T-helper 1 cell treated with Interleukin-12 subunit alpha and Interleukin-12 subunit beta and Interleukin-4 antibody, amounts not matched to agents 30 ng/mL and 1 ng/mL, for 36 hours (primary cell): ENCODE data around the gene CEACAM8. TPM values are rescaled to one million over a fixed set of nuclear protein-coding genes. Genes with fewer than 3 reads are reported as not detected.
"Not testable (repeated sequence)": the region's sequence is repeated elsewhere in the genome, so short reads cannot be mapped to it uniquely, and the experiment has no call there.

Source experiments
- intact Hi-C: fragments of 100-400 bp; cut with micrococcal nuclease; formaldehyde crosslinking; loops from one replicate; pipeline ENCODE4 v1.15.1; 2024
- total RNA-seq: library from RNA; stranded (reverse); gene quantifications from 2 replicates; pipeline ENCODE4 v1.2.3, GENCODE V29; 2022

The CEACAM8 gene
- not detected in 2 replicates for total RNA-seq

- intact Hi-C loops: no loop called here
These were observed at the start of gene CEACAM8 for GRCh38 chr19:42594617-42595489. Gene CEACAM8 (minus strand): TSS chr19:42594924. CDS start chr19:42594828, 96 bp downstream.

- intact Hi-C loops: not testable (repeated sequence)
These were observed 44.8 kb upstream of the CEACAM8 start for GRCh38 chr19:42639324-42640092.

GRCh38 chr19:42635233-42635539 lies 40.5 kb upstream of the CEACAM8 start:
- intact Hi-C loops: no loop called here

- intact Hi-C loops: no loop called here
These were observed 39.9 kb upstream of the CEACAM8 start for GRCh38 chr19:42634409-42635232.

GRCh38 chr19:42629191-42629590 lies 34.5 kb upstream of the CEACAM8 start:
- intact Hi-C loops: no loop called here

GRCh38 chr19:42628411-42629140 lies 33.9 kb upstream of the CEACAM8 start:
- intact Hi-C loops: no loop called here

- intact Hi-C loops: no loop called here
These were observed 33.2 kb upstream of the CEACAM8 start for GRCh38 chr19:42627916-42628315.

- intact Hi-C loops: no loop called here
These were observed 31.5 kb upstream of the CEACAM8 start for GRCh38 chr19:42626181-42626580.

GRCh38 chr19:42619271-42619670 lies 24.5 kb upstream of the CEACAM8 start:
- intact Hi-C loops: no loop called here

- intact Hi-C loops: no loop called here
These were observed 18.9 kb upstream of the CEACAM8 start for GRCh38 chr19:42613666-42614065.

- intact Hi-C loops: not testable (repeated sequence)
These were observed 15.7 kb upstream of the CEACAM8 start for GRCh38 chr19:42610401-42610915.

GRCh38 chr19:42606660-42607351 lies 12.1 kb upstream of the CEACAM8 start:
- intact Hi-C loops: loop anchor here (1.0 kb wide), 1 partner anchor 170 kb away; no protein-coding TSS in a partner anchor

- intact Hi-C loops: no loop called here
These were observed 7.2 kb upstream of the CEACAM8 start for GRCh38 chr19:42601811-42602443.

- intact Hi-C loops: loop anchor here (1.0 to 2.0 kb wide), 3 partner anchors 30 to 146 kb away; partner anchors contain the start of gene CEACAM1
These were observed 1.8 kb upstream of the CEACAM8 start for GRCh38 chr19:42596391-42597072.

- intact Hi-C loops: loop anchor here (1.0 to 2.0 kb wide), 3 partner anchors 29 to 145 kb away; partner anchors contain the start of gene CEACAM1
These were observed 937 bp upstream of the CEACAM8 start for GRCh38 chr19:42595550-42596172.

- intact Hi-C loops: no loop called here
These were observed 4.9 kb downstream of the CEACAM8 start for GRCh38 chr19:42589792-42590191.

GRCh38 chr19:42584466-42584865 lies 10.3 kb downstream of the CEACAM8 start:
- intact Hi-C loops: no loop called here

GRCh38 chr19:42577016-42577415 lies 17.7 kb downstream of the CEACAM8 start:
- intact Hi-C loops: no loop called here
